ENCODE data around the gene TUBA1B. TPM values are rescaled to one million over a fixed set of nuclear protein-coding genes. Genes with fewer than 3 reads are reported as not detected.

The TUBA1B gene
- total and polyA plus RNA-seq, 2 of the 8 experiments (the other 6 are each of a cell fraction or from before 2014, with no cell fraction given): 2,092 to 6,837 TPM

DNA sequence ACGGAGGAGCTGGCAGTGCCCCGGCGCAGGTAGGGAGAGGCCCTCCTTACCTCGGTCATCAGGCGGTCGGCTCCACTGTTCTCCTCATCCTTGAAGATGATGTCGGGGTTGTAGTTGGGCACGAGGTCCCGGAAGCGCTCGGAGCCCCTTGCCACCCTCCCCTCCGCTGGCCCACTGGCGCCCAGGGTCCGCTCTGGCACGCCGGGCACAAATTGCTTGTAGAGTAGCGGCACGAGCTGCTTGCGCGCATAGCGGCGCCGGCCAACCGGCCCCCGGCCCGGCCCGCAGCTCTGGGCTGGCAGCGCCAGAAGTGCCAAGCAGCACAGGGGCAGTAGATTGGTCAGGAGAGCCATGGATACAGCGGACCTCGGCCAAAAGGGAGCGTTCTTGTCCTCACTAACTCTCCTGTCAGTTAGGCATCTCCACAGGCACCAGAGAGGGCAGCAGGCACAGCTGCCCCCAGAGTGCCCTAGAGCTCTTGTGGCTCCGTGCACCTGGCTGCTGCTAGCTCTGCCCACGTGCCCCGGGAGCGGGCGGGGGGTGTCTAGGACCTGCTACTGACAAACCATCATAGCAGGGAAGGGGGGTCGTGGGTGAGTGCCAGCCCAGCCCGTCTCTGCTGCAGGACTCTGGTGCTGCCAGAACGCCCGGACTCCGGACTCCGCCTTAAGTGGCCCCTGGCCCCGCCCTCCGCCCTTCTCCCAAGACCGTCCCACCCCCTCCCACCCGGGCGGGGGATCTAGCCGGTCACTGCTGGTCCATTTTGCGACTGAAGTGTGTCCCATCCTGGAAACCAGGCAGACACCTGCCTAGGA lies 36.8 kb downstream of the TUBA1B start, which contains the start of gene DHH (continued):
- TF ChIP-seq, protein P1, sequence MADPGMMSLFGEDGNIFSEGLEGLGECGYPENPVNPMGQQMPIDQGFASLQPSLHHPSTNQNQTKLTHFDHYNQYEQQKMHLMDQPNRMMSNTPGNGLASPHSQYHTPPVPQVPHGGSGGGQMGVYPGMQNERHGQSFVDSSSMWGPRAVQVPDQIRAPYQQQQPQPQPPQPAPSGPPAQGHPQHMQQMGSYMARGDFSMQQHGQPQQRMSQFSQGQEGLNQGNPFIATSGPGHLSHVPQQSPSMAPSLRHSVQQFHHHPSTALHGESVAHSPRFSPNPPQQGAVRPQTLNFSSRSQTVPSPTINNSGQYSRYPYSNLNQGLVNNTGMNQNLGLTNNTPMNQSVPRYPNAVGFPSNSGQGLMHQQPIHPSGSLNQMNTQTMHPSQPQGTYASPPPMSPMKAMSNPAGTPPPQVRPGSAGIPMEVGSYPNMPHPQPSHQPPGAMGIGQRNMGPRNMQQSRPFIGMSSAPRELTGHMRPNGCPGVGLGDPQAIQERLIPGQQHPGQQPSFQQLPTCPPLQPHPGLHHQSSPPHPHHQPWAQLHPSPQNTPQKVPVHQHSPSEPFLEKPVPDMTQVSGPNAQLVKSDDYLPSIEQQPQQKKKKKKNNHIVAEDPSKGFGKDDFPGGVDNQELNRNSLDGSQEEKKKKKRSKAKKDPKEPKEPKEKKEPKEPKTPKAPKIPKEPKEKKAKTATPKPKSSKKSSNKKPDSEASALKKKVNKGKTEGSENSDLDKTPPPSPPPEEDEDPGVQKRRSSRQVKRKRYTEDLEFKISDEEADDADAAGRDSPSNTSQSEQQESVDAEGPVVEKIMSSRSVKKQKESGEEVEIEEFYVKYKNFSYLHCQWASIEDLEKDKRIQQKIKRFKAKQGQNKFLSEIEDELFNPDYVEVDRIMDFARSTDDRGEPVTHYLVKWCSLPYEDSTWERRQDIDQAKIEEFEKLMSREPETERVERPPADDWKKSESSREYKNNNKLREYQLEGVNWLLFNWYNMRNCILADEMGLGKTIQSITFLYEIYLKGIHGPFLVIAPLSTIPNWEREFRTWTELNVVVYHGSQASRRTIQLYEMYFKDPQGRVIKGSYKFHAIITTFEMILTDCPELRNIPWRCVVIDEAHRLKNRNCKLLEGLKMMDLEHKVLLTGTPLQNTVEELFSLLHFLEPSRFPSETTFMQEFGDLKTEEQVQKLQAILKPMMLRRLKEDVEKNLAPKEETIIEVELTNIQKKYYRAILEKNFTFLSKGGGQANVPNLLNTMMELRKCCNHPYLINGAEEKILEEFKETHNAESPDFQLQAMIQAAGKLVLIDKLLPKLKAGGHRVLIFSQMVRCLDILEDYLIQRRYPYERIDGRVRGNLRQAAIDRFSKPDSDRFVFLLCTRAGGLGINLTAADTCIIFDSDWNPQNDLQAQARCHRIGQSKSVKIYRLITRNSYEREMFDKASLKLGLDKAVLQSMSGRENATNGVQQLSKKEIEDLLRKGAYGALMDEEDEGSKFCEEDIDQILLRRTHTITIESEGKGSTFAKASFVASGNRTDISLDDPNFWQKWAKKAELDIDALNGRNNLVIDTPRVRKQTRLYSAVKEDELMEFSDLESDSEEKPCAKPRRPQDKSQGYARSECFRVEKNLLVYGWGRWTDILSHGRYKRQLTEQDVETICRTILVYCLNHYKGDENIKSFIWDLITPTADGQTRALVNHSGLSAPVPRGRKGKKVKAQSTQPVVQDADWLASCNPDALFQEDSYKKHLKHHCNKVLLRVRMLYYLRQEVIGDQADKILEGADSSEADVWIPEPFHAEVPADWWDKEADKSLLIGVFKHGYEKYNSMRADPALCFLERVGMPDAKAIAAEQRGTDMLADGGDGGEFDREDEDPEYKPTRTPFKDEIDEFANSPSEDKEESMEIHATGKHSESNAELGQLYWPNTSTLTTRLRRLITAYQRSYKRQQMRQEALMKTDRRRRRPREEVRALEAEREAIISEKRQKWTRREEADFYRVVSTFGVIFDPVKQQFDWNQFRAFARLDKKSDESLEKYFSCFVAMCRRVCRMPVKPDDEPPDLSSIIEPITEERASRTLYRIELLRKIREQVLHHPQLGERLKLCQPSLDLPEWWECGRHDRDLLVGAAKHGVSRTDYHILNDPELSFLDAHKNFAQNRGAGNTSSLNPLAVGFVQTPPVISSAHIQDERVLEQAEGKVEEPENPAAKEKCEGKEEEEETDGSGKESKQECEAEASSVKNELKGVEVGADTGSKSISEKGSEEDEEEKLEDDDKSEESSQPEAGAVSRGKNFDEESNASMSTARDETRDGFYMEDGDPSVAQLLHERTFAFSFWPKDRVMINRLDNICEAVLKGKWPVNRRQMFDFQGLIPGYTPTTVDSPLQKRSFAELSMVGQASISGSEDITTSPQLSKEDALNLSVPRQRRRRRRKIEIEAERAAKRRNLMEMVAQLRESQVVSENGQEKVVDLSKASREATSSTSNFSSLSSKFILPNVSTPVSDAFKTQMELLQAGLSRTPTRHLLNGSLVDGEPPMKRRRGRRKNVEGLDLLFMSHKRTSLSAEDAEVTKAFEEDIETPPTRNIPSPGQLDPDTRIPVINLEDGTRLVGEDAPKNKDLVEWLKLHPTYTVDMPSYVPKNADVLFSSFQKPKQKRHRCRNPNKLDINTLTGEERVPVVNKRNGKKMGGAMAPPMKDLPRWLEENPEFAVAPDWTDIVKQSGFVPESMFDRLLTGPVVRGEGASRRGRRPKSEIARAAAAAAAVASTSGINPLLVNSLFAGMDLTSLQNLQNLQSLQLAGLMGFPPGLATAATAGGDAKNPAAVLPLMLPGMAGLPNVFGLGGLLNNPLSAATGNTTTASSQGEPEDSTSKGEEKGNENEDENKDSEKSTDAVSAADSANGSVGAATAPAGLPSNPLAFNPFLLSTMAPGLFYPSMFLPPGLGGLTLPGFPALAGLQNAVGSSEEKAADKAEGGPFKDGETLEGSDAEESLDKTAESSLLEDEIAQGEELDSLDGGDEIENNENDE (IDR thresholded peaks at IDR 0.05; ENCODE audit: insufficient replicate concordance, low read length): no peak
- no peak for TF ChIP-seq JUND (IDR thresholded peaks at IDR 0.05; ENCODE audit: low read length)
- no peak for TF ChIP-seq KDM5A (IDR thresholded peaks at IDR 0.05; ENCODE audit: low read length)
